ENCODE data around the gene RNF113B. TPM values are rescaled to one million over a fixed set of nuclear protein-coding genes. Genes with fewer than 3 reads are reported as not detected.

The RNF113B gene
- total RNA-seq, 1 donor from 2014 or later: not detected

DNA sequence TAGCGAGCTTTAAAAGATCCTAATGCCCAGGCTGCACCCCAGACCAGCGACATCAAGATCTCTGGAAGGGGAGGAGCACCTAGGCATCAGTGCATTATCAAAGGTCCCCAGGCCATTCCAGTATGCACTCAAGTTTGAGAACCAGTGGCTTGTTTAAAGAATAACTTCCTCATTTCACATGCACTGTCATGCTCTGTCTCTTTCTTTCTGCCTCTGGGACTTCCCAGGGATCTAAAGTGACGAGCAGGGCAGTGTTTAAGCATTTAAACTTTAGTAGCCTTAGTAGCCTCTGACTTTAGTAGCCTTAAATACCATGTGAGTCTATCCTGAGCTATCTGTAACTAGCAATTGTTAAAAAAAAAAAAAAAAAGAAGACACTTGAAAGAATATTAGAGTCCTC lies 43.1 kb downstream of the RNF113B start:
- Mint-ChIP-seq H3K36me3 (ENCODE audit: low read depth, unreplicated experiment) (no peaks in the 10 kb centered on the region), H3K4me3 (ENCODE audit: unreplicated experiment) (no peak overlapping the region), H3K27me3 (ENCODE audit: low read depth, unreplicated experiment) (peaks cover 12% of the 10 kb centered on the region), H3K9me3 (ENCODE audit: unreplicated experiment) (no peaks in the 10 kb centered on the region), H3K27ac (ENCODE audit: unreplicated experiment) (no peak overlapping the region), H3K4me1 (ENCODE audit: low read depth, unreplicated experiment) (no peaks in the 10 kb centered on the region)
- TF ChIP-seq EZH2 (IDR thresholded peaks at IDR 0.05; ENCODE audit: insufficient read depth, low read length): no peak
- no peak for TF ChIP-seq CTCF (IDR thresholded peaks at IDR 0.05; ENCODE audit: insufficient read depth, low read depth, low read length)
- Histone ChIP-seq H3K4me2 (ENCODE audit: low read length) (no peak overlapping the region), H3K9me3 (ENCODE audit: insufficient read depth, low read depth, low read length) (no peaks in the 10 kb centered on the region), H4K20me1 (ENCODE audit: insufficient read depth, low read length) (no peaks in the 10 kb centered on the region), H3K4me1 (ENCODE audit: insufficient read depth, low read length) (no peaks in the 10 kb centered on the region), H3K27ac (ENCODE audit: low read depth, low read length) (no peak overlapping the region), H3K9ac (ENCODE audit: low read length) (no peak overlapping the region), H3K27me3 (ENCODE audit: insufficient read depth, low read length) (no peaks in the 10 kb centered on the region), H3K79me2 (ENCODE audit: insufficient read depth, low read length) (no peaks in the 10 kb centered on the region), H3K4me3 (ENCODE audit: insufficient read depth, low read depth, low read length) (no peak overlapping the region), H2AFZ (ENCODE audit: low read depth, low read length) (no peak overlapping the region), H3K36me3 (ENCODE audit: insufficient read depth, low read length) (no peaks in the 10 kb centered on the region)
- no peak for FAIRE-seq
- no peak for DNase-seq (ENCODE audit: low read depth)

DNA sequence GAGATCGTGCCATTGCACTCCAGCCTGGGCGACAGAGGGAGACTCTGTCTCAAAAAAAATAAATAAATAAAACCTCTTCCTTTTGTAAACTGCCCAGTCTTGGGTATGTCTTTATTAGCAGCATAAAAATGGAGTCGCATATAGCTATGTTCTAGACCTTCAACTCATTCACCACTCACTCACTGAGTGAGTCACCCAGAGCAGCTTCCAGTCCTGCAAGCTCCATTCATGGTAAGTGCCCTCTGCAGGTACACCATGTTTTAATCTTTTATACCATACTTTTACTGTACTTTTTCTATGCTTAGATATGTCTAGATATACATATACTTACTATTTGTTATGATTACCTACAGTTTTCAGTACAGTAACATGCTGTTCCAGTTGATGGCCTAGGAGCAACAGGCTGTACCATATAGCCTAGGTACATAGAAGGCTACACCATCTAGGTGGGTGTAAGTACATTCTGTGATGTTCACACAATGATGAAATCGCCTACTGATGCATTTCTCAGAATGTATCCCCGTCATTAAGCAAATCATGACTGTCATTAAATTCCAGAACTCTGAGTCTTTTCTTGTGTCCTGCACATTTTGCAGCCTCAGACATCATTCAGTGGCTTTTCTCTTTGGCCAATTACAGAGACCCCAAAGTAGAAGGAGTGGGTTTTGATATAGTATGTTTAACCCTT lies 47.9 kb downstream of the RNF113B start:
- Mint-ChIP-seq H3K27ac (ENCODE audit: unreplicated experiment) (no peak overlapping the region), H3K27me3 (ENCODE audit: low read depth, unreplicated experiment) (peaks cover 6% of the 10 kb centered on the region), H3K4me1 (ENCODE audit: low read depth, unreplicated experiment) (no peaks in the 10 kb centered on the region), H3K4me3 (ENCODE audit: unreplicated experiment) (no peak overlapping the region), H3K36me3 (ENCODE audit: low read depth, unreplicated experiment) (no peaks in the 10 kb centered on the region), H3K9me3 (ENCODE audit: unreplicated experiment) (peaks cover 9% of the 10 kb centered on the region)
- FAIRE-seq (no peak), DNase-seq (ENCODE audit: low read depth) (peak; percentile 46)
- TF ChIP-seq EZH2 (IDR thresholded peaks at IDR 0.05; ENCODE audit: insufficient read depth, low read length): no peak
- TF ChIP-seq CTCF (IDR thresholded peaks at IDR 0.05; ENCODE audit: insufficient read depth, low read depth, low read length): no peak
- Histone ChIP-seq H3K4me2 (ENCODE audit: low read length) (no peak overlapping the region), H3K27ac (ENCODE audit: low read depth, low read length) (no peak overlapping the region), H3K4me3 (ENCODE audit: insufficient read depth, low read depth, low read length) (no peak overlapping the region), H3K4me1 (ENCODE audit: insufficient read depth, low read length) (no peaks in the 10 kb centered on the region), H2AFZ (ENCODE audit: low read depth, low read length) (no peak overlapping the region), H3K36me3 (ENCODE audit: insufficient read depth, low read length) (no peaks in the 10 kb centered on the region), H3K79me2 (ENCODE audit: insufficient read depth, low read length) (no peaks in the 10 kb centered on the region), H3K9me3 (ENCODE audit: insufficient read depth, low read depth, low read length) (no peaks in the 10 kb centered on the region), H4K20me1 (ENCODE audit: insufficient read depth, low read length) (no peaks in the 10 kb centered on the region), H3K9ac (ENCODE audit: low read length) (no peak overlapping the region), H3K27me3 (ENCODE audit: insufficient read depth, low read length) (no peaks in the 10 kb centered on the region)

Small RNA genes within 50 kb of the gene (microRNA-seq; reads per million reads assigned to microRNA genes)
- gene MIR3170: not detected

Other genes with a start within 250 kb of the RNF113B start
- gene IPO5, start 223.6 kb downstream of the RNF113B start, total RNA-seq: 137 and 154 TPM in 2 replicates
- 99.9 and 128 TPM in 2 replicates for gene FARP1, start 34.2 kb downstream of the RNF113B start, total RNA-seq

Data from astrocyte (in vitro differentiated cells and primary cell).